Activated CD8-positive, alpha-beta T cell treated with anti-CD3 and anti-CD28 coated beads, Interleukin-2, amount 10 ng/mL, durations not matched to agents 7 days and 5 days (primary cell): ENCODE data around the gene USP48. TPM values are rescaled to one million over a fixed set of nuclear protein-coding genes. Genes with fewer than 3 reads are reported as not detected.
A peak's percentile ranks its signal among the peaks of the same experiment; 100 is the strongest.

ENCODE experiments used
- ATAC-seq: fragments of 150-1000 bp; cut with Tn5 transposase; one replicate; pipeline ENCODE4 v1.10.0; 2021; ENCODE audit warnings: moderate library complexity
- CTCF ChIA-PET: fragments of 350-600 bp; sonication (Branson Sonifier 250); formaldehyde crosslinking; loops from one replicate; lab custom pipeline; 2021; ENCODE audit warnings: antibody characterized with exemption; lab: Charles Lee
- POLR2A ChIA-PET: fragments of 350-600 bp; sonication (Branson Sonifier 250); formaldehyde crosslinking; loops from one replicate; lab custom pipeline; 2021; ENCODE audit warnings: antibody characterized with exemption; lab: Charles Lee
- DNase-seq: peaks from one replicate; pipeline ENCODE4 v3.0.0-alpha.2; 2020
- H3K27ac Mint-ChIP-seq: one replicate; pipeline ENCODE4 v1.8.0; 2021; ENCODE audit warnings: mild to moderate bottlenecking, mixed read lengths
- H3K27me3 Mint-ChIP-seq: one replicate; pipeline ENCODE4 v1.8.0; 2021; ENCODE audit warnings: low read depth, mixed read lengths
- H3K36me3 Mint-ChIP-seq: one replicate; pipeline ENCODE4 v1.8.0; 2021; ENCODE audit warnings: low read depth, mixed read lengths
- H3K4me1 Mint-ChIP-seq: one replicate; pipeline ENCODE4 v1.8.0; 2021; ENCODE audit warnings: low read depth, mixed read lengths
- H3K4me3 Mint-ChIP-seq: one replicate; pipeline ENCODE4 v1.8.0; 2021; ENCODE audit warnings: mild to moderate bottlenecking, mixed read lengths
- H3K9me3 Mint-ChIP-seq: one replicate; pipeline ENCODE4 v1.8.0; 2022; ENCODE audit warnings: mixed read lengths; ENCODE audit not compliant: insufficient read depth
- total RNA-seq, 2 experiments: library from RNA; stranded (reverse); gene quantifications; one replicate each; pipeline ENCODE4 v1.2.3, GENCODE V29; 2021

USP48 gene
- total RNA-seq, 2 experiments from 2014 or later: 71.3 to 74.9 TPM

DNA sequence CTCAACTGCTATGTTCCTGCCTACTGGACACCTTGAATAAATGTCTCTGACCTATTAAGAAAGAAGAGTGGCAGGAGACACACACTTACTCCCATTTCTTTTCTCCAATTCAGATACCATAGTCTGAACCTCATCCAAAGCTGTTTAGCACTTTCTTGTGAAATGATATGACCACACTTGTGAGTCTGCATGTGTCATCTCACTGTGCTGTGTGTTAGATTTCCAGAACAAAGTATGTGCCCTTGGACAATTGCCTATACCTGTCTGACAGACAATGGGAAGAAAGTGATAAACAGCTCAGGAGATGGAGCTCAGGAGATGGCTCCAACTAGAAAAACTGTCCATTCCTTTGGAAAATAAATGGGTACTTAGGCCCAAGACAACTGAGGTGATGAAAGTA lies 48.4 kb downstream of the USP48 start:
- Mint-ChIP-seq H3K9me3 (no peaks in the 10 kb centered on the region), H3K27ac (no peak overlapping the region), H3K27me3 (no peaks in the 10 kb centered on the region), H3K4me3 (no peak overlapping the region), H3K36me3 (peaks cover 35% of the 10 kb centered on the region), H3K4me1 (peaks cover under 1% of the 10 kb centered on the region)
- no peak for DNase-seq
- ATAC-seq: no peak
- POLR2A ChIA-PET: no interaction called here
- CTCF ChIA-PET: interaction anchor here (1.0 to 1.1 kb wide), 2 partner anchors 31 to 47 kb away, joined by 4 to 6 read pairs; no protein-coding TSS in a partner anchor

DNA sequence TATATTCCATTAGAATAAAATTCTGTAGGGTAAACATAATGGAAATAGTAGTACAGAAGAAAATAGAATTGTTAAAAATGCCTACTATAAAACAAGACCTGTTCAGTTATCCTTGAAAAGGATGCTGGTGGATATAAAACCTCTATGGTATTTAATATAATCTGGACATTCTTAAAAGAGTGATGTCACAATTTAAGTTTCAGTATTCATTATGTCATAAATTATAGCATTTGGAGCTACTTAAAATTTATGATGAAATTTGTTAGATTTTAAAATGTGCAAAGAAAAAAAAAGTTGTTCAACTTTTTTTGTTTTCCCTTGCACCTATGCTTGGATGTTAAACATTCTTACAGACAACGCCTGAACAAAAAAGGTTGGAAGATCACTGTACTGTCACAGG lies 50.3 kb downstream of the USP48 start:
- H3K4me1 Mint-ChIP-seq: no peaks in the 10 kb centered on the region
- H3K27me3 Mint-ChIP-seq: no peaks in the 10 kb centered on the region
- ATAC-seq (no peak), DNase-seq (no peak)
- no peak overlapping the region for H3K27ac Mint-ChIP-seq
- CTCF ChIA-PET: no interaction called here
- H3K4me3 Mint-ChIP-seq: no peak overlapping the region
- H3K36me3 Mint-ChIP-seq: peaks cover 39% of the 10 kb centered on the region
- H3K9me3 Mint-ChIP-seq: no peaks in the 10 kb centered on the region
- POLR2A ChIA-PET: no interaction called here

- Mint-ChIP-seq H3K27ac (no peak overlapping the region), H3K9me3 (no peaks in the 10 kb centered on the region), H3K4me1 (no peaks in the 10 kb centered on the region), H3K36me3 (peaks cover 41% of the 10 kb centered on the region), H3K4me3 (no peak overlapping the region), H3K27me3 (no peaks in the 10 kb centered on the region)
- ChIA-PET CTCF (interaction anchor here (1.5 kb wide), 1 partner anchor 22 kb away, joined by 3 read pairs; no protein-coding TSS in a partner anchor), POLR2A (interaction anchor here (0.6 kb wide), 1 partner anchor 156 kb away, joined by 3 read pairs; no protein-coding TSS in a partner anchor)
- DNase-seq: no peak
- no peak for ATAC-seq
Measured at GRCh38 chr1:21725748-21726392, 57.1 kb downstream of the USP48 start.

DNA sequence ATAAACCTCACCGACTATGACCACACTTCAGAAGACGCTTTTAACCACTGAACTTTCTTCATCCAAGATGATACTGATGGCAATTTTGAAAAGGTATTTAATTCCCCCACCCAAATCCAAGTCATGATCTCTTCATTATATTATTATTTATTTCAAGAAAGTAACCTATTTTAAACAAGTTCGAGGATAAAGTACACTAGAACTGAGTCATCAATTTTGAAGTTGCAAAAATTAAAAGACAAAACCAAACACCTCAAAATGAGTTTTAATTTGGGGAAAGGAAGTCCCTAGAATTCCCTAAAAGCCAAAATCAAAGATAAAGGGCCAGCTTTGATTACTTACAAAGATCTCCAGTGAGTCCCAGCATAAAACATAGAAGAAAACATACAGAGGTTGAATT lies 58.4 kb downstream of the USP48 start:
- ATAC-seq (no peak), DNase-seq (no peak)
- ChIA-PET POLR2A (no interaction called here), CTCF (no interaction called here)
- Mint-ChIP-seq H3K9me3 (no peaks in the 10 kb centered on the region), H3K27ac (no peak overlapping the region), H3K27me3 (no peaks in the 10 kb centered on the region), H3K4me1 (no peaks in the 10 kb centered on the region), H3K4me3 (no peak overlapping the region), H3K36me3 (peaks cover 42% of the 10 kb centered on the region)

DNA sequence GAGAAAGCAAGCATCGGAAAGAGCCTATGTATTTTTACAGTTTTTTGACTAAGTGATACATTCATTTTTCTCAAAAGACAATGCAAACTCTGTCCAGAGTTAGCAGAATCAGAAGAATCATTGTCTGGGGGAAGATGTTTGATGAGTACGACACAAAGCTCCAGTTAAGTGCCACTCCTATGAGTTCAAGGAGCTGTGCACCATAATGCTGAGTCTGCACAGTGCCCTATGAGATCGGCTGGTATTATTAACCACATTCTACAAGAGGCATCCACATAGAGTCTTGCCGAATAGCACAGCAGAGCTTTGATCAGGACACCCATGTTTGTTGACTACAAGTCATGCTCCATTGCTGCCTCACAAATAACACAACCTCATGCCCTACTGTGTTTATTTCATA lies 58.9 kb downstream of the USP48 start:
- POLR2A ChIA-PET: no interaction called here
- no peak for DNase-seq
- no peak for ATAC-seq
- CTCF ChIA-PET: interaction anchor here (1.1 to 1.2 kb wide), 2 partner anchors 21 to 233 kb away, joined by 3 to 4 read pairs; no protein-coding TSS in a partner anchor
- H3K4me1 Mint-ChIP-seq: no peaks in the 10 kb centered on the region
- no peak overlapping the region for H3K4me3 Mint-ChIP-seq
- peaks cover 41% of the 10 kb centered on the region for H3K36me3 Mint-ChIP-seq
- no peak overlapping the region for H3K27ac Mint-ChIP-seq
- no peaks in the 10 kb centered on the region for H3K27me3 Mint-ChIP-seq
- H3K9me3 Mint-ChIP-seq: no peaks in the 10 kb centered on the region

DNA sequence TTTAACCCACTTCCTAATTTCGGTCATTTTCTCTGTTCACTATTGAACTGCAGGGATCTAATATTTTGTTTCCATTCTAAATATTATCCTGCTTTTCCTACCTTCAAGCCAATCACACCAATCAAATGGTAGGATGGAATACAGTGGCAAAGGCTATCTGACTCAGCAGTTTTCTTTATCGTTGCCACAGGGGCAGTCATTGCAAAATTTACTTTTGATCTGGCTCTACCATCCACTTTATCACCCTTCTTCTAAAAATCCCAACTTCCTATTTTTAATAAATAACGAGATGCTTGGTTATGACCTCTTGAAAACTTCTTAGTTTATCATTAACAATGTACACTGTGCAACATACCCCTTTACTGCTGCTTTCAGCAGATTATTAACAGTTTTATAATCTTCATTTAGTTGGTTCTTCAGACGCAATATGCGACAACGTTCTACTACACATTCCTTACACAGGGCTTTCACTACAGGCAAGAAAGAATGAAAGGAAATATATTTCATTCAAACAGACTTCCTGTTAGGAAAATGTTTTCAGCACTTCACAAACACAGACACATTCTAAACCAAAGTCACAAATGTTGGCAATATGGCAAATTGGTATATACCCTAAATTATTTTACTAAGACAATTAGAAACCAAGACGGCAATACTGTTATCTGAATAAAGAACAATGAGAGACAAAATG lies 61.5 kb downstream of the USP48 start:
- Mint-ChIP-seq H3K4me3 (no peak overlapping the region), H3K9me3 (no peaks in the 10 kb centered on the region), H3K27me3 (no peaks in the 10 kb centered on the region), H3K27ac (no peak overlapping the region), H3K4me1 (no peaks in the 10 kb centered on the region), H3K36me3 (peaks cover 44% of the 10 kb centered on the region)
- no peak for DNase-seq
- ChIA-PET POLR2A (no interaction called here), CTCF (interaction anchor here (1.6 kb wide), 1 partner anchor 63 kb away, joined by 3 read pairs; no protein-coding TSS in a partner anchor)
- no peak for ATAC-seq

DNA sequence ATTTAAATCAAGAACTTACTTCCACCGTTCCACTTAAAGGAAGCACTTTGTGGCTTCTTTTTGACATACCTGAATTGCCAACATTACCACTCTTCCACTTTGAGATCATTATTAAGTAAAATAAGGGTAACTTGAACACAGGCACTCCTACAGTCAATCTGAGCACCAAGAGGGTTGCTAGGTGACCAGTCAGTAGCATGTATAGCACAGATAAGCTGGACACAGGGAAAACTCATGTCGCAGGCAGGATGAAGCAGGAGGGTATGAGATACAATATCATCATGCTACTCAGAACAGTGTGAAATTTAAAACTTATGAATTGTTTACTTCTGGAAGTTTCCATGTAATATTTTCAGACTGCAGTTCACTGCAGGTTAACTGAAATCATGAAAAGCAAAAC lies 66.8 kb downstream of the USP48 start:
- Mint-ChIP-seq H3K36me3 (peaks cover 54% of the 10 kb centered on the region), H3K9me3 (no peaks in the 10 kb centered on the region), H3K27me3 (no peaks in the 10 kb centered on the region), H3K4me1 (no peaks in the 10 kb centered on the region), H3K4me3 (no peak overlapping the region), H3K27ac (peak overlapping the region; percentile 17)
- ATAC-seq (no peak), DNase-seq (no peak)
- POLR2A ChIA-PET: no interaction called here
- CTCF ChIA-PET: no interaction called here

DNA sequence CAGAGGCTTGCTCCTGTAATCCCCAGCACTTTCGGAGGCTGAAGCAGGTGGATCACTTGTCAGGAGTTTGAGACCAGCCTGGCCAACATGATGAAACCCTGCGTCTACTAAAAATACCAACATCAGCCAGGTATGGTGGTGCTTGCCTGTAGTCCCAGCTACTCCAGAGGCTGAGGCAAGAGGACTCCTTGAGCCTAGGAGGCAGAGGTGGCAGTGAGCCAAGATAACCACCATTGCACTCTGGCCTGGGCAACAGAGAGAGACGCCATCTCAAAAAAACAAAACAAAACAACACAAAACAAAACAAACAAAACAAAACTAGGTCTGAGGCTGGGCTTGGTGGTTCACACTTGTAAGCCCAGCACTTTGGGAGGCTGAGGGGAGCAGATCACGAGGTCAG lies 75.1 kb downstream of the USP48 start:
- no peaks in the 10 kb centered on the region for H3K27me3 Mint-ChIP-seq
- no peak overlapping the region for H3K4me3 Mint-ChIP-seq
- DNase-seq (no peak), ATAC-seq (no peak)
- no peaks in the 10 kb centered on the region for H3K9me3 Mint-ChIP-seq
- ChIA-PET POLR2A (no interaction called here), CTCF (interaction anchor here (1.3 to 1.4 kb wide), 2 partner anchors 20 to 255 kb away, joined by 3 to 4 read pairs; no protein-coding TSS in a partner anchor)
- H3K27ac Mint-ChIP-seq: no peak overlapping the region
- H3K4me1 Mint-ChIP-seq: peaks cover 12% of the 10 kb centered on the region
- peaks cover 39% of the 10 kb centered on the region for H3K36me3 Mint-ChIP-seq

- ChIA-PET CTCF (interaction anchor here (0.8 to 1.5 kb wide), 4 partner anchors 20 to 256 kb away, joined by 3 to 5 read pairs (median 4); no protein-coding TSS in a partner anchor), POLR2A (no interaction called here)
- Mint-ChIP-seq H3K4me1 (peaks cover 12% of the 10 kb centered on the region), H3K27ac (no peak overlapping the region), H3K27me3 (no peaks in the 10 kb centered on the region), H3K36me3 (peaks cover 40% of the 10 kb centered on the region), H3K4me3 (no peak overlapping the region), H3K9me3 (no peaks in the 10 kb centered on the region)
- no peak for ATAC-seq
- no peak for DNase-seq
Measured at GRCh38 chr1:21707086-21707840, 75.7 kb downstream of the USP48 start.

GRCh38 chr1:21706151-21706835 lies 76.7 kb downstream of the USP48 start:
- no peaks in the 10 kb centered on the region for H3K27me3 Mint-ChIP-seq
- POLR2A ChIA-PET: no interaction called here

GRCh38 chr1:21705303-21705980 lies 77.5 kb downstream of the USP48 start:
- H3K27me3 Mint-ChIP-seq: no peaks in the 10 kb centered on the region
- no peak for DNase-seq
- no peak overlapping the region for H3K27ac Mint-ChIP-seq
- peaks cover 17% of the 10 kb centered on the region for H3K4me1 Mint-ChIP-seq
- POLR2A ChIA-PET: no interaction called here
- CTCF ChIA-PET: interaction anchor here (1.1 kb wide), 1 partner anchor 23 kb away, joined by 4 read pairs; no protein-coding TSS in a partner anchor
- no peak for ATAC-seq
- H3K9me3 Mint-ChIP-seq: no peaks in the 10 kb centered on the region
- H3K4me3 Mint-ChIP-seq: no peak overlapping the region
- H3K36me3 Mint-ChIP-seq: peaks cover 45% of the 10 kb centered on the region

More at GRCh38 chr1:21706151-21706835, 76.7 kb downstream of the USP48 start:
- ATAC-seq (no peak), DNase-seq (no peak)
- Mint-ChIP-seq H3K9me3 (no peaks in the 10 kb centered on the region), H3K36me3 (peaks cover 43% of the 10 kb centered on the region), H3K4me3 (no peak overlapping the region), H3K27ac (no peak overlapping the region), H3K4me1 (peaks cover 15% of the 10 kb centered on the region)
- CTCF ChIA-PET: interaction anchor here (0.8 to 1.5 kb wide), 3 partner anchors 24 to 257 kb away, joined by 3 to 5 read pairs (median 4); no protein-coding TSS in a partner anchor
